GM12892 (cell line): ENCODE data around the gene AMZ2.
"Not testable (repeated sequence)": the region's sequence is repeated elsewhere in the genome, so short reads cannot be mapped to it uniquely, and the experiment has no call there.

ENCODE experiments used
- POLR2A ChIP-seq: IDR thresholded peaks from 2 replicates; pipeline ENCODE4 v1.6.1; 2011; ENCODE audit warnings: low read depth, low read length, control low read depth
- POLR2AphosphoS5 ChIP-seq: IDR thresholded peaks from 2 replicates; pipeline ENCODE4 v1.6.1; 2011; ENCODE audit warnings: low read depth, low read length, control low read depth

- TF ChIP-seq POLR2AphosphoS5, POLR2A: not testable (repeated sequence)
Observed at GRCh38 chr17:68262467-68262866, 14.6 kb downstream of the AMZ2 start.
